RWPE2 (cell line): ENCODE measurements around the gene LPCAT4.

Experiments used
- ATAC-seq: fragments of 200-7000 bp; cut with Tn5 transposase; 3 replicates; pipeline ENCODE4 v1.9.1; 2021; ENCODE audit warnings: low read depth
- DNase-seq: peaks from one replicate; pipeline ENCODE4 v3.0.0-alpha.2; 2020; ENCODE audit warnings: low spot score
- H3K27ac ChIP-seq: fragments of 450-650 bp; 2 replicates; pipeline ENCODE4 v1.5.1; 2017; ENCODE audit warnings: mild to moderate bottlenecking; ENCODE audit not compliant: poor library complexity, severe bottlenecking
- H3K27me3 ChIP-seq: fragments of 250-450 bp; sonication (Bioruptor Pico); 2 replicates; pipeline ENCODE4 v1.5.1; 2021; ENCODE audit warnings: mild to moderate bottlenecking, moderate library complexity; ENCODE audit not compliant: insufficient read depth, poor library complexity, severe bottlenecking
- H3K36me3 ChIP-seq: fragments of 250-450 bp; sonication (Bioruptor Pico); 2 replicates; pipeline ENCODE4 v1.5.1; 2020; ENCODE audit warnings: low read depth, mild to moderate bottlenecking, moderate library complexity
- H3K4me1 ChIP-seq: fragments of 250-450 bp; sonication (Bioruptor Pico); 2 replicates; pipeline ENCODE4 v1.5.1; 2021; ENCODE audit warnings: mild to moderate bottlenecking, moderate library complexity; ENCODE audit not compliant: insufficient read depth, poor library complexity, severe bottlenecking
- H3K4me3 ChIP-seq: fragments of 250-450 bp; sonication (Bioruptor Pico); 2 replicates; pipeline ENCODE4 v1.5.1; 2021; ENCODE audit warnings: mild to moderate bottlenecking, moderate library complexity; ENCODE audit not compliant: severe bottlenecking
- H3K9me3 ChIP-seq: fragments of 250-450 bp; sonication (Bioruptor Pico); 2 replicates; pipeline ENCODE4 v1.5.1; 2021; ENCODE audit warnings: mild to moderate bottlenecking, moderate library complexity; ENCODE audit not compliant: severe bottlenecking
- TF ChIP-seq, protein P1 (sequence below): fragments of 450-650 bp; IDR thresholded peaks from one replicate; pipeline ENCODE4 v1.5.1; 2017; ENCODE audit warnings: mild to moderate bottlenecking, moderate library complexity; ENCODE audit not compliant: poor library complexity, severe bottlenecking

Gene LPCAT4

DNA sequence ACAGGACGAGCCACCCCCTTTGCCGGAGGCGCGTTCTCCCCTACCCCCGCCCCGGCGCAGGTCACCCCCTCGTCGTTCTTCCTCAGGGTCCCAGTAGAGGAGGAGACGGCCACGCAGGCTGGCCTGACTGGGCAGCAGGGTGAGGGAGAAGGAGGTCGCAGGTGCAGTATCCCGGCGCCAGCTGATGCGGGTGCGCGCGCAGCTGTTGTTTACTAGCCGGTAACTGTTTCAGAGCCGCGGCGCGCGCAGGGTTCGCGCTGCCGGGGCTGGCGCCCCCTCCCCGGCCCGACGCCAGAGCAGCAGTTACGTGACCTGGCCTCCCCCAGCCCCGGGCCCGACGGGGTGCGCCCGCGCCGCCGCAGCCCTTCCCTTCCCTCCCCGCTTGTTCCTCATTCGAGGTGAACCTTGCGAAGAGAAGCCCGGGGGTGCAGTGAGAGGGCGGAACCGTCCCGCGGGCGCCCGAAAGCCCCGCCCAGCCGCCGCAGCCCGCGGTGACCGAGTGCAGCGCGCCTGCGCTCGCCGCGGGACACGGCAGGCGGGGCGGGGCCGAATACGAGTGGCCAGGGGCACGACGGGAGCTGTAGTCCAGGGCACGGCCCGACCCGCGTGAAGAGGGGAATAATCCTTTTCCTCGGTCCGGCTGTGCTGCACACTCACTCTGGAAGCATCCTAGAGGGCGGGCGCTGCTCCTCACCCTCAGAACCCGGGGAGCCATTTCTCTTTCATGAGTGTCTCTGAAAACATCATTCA lies 29.3 kb downstream of the LPCAT4 start, which contains the start of gene SLC12A6:
Gene SLC12A6 (minus strand): TSS at position 225 of the 750 bp plus-strand sequence. CDS start 1,101 bp downstream, outside the sequence.
- Histone ChIP-seq H3K27ac (peak within 1 kb of the TSS; percentile 10), H3K27me3 (no peaks in the 10 kb centered on the region), H3K4me3 (peak within 1 kb of the TSS; percentile 79), H3K4me1 (peaks cover 26% of the 10 kb centered on the region), H3K9me3 (no peaks in the 10 kb centered on the region), H3K36me3 (peaks cover 39% of the 10 kb centered on the region)
- TF ChIP-seq, protein P1, sequence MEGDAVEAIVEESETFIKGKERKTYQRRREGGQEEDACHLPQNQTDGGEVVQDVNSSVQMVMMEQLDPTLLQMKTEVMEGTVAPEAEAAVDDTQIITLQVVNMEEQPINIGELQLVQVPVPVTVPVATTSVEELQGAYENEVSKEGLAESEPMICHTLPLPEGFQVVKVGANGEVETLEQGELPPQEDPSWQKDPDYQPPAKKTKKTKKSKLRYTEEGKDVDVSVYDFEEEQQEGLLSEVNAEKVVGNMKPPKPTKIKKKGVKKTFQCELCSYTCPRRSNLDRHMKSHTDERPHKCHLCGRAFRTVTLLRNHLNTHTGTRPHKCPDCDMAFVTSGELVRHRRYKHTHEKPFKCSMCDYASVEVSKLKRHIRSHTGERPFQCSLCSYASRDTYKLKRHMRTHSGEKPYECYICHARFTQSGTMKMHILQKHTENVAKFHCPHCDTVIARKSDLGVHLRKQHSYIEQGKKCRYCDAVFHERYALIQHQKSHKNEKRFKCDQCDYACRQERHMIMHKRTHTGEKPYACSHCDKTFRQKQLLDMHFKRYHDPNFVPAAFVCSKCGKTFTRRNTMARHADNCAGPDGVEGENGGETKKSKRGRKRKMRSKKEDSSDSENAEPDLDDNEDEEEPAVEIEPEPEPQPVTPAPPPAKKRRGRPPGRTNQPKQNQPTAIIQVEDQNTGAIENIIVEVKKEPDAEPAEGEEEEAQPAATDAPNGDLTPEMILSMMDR: peak; percentile 1
- ATAC-seq (peak; percentile 94), DNase-seq (peak; percentile 98)

DNA sequence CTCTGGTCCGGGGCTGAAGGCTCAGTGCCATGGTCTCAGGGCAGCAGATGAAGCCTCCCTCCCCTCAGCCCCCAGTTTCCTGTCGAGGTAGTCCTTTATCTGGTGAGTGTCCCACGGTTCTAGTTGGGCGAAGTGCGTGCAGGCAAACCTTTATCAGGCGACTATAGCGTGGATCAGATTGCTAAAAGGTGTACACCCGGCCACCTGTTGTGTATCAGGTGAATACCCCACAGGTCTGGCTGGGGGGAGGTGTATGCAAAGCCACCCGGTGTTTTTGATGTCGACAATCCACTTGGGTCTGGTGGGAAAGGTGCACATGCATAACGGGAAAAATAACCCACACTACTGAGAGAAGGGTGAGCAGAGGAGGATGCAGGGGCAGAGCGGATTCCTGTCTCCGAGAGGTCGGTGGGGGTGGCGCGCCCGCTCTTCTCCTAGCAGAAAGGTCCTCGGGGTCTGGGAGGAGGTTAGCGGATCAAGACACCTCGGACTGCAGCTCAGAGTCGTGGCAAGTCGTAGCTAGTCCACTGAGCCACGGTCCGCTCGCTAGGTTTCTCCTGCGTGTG lies 29.9 kb downstream of the LPCAT4 start:
- peaks cover 39% of the 10 kb centered on the region for H3K36me3 ChIP-seq
- H3K27me3 ChIP-seq: no peaks in the 10 kb centered on the region
- TF ChIP-seq, protein P1: no peak
- H3K27ac ChIP-seq: peak overlapping the region; percentile 10
- H3K4me3 ChIP-seq: peak overlapping the region; percentile 79
- DNase-seq: no peak
- peak; percentile 8 for ATAC-seq
- no peaks in the 10 kb centered on the region for H3K9me3 ChIP-seq
- H3K4me1 ChIP-seq: peaks cover 26% of the 10 kb centered on the region

DNA sequence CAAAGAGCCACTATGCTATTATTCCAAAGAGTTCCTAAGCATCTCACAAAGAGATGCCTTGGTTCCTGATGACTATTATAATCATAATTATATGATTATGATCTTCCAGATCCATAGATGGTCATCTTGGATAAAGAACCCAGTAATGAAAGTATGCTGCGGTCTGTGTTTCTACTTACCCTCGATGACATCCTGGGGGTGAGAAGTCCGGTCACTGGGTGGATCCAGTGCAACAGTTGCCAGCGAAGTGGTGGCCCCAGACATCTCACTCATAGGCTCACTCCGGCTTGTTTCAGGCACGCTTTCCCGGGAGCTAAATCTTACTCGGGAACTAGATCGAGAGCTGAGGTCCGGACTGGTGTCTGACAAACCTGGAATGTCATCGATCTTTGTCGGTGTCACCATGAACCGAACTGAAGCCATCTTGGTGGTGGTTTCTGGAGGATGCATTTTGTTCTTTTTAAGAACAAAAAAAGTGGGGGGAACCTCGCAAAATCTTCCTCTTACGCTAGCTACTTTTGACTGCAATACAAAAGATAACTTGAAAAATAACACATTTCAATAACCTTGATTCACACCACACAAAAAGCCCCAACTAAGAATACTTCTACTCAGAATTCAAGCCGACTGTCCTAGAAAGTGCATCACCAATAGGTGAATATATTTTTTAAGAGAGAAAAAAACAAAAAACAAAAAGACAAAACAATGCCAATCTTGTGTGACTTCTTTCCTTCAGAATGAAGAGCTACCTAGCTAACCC lies 30.6 kb downstream of the LPCAT4 start:
- Histone ChIP-seq H3K4me3 (no peak overlapping the region), H3K9me3 (no peaks in the 10 kb centered on the region), H3K36me3 (peaks cover 32% of the 10 kb centered on the region), H3K4me1 (peaks cover 20% of the 10 kb centered on the region), H3K27ac (no peak overlapping the region), H3K27me3 (no peaks in the 10 kb centered on the region)
- TF ChIP-seq, protein P1: no peak
- DNase-seq: no peak
- no peak for ATAC-seq

DNA sequence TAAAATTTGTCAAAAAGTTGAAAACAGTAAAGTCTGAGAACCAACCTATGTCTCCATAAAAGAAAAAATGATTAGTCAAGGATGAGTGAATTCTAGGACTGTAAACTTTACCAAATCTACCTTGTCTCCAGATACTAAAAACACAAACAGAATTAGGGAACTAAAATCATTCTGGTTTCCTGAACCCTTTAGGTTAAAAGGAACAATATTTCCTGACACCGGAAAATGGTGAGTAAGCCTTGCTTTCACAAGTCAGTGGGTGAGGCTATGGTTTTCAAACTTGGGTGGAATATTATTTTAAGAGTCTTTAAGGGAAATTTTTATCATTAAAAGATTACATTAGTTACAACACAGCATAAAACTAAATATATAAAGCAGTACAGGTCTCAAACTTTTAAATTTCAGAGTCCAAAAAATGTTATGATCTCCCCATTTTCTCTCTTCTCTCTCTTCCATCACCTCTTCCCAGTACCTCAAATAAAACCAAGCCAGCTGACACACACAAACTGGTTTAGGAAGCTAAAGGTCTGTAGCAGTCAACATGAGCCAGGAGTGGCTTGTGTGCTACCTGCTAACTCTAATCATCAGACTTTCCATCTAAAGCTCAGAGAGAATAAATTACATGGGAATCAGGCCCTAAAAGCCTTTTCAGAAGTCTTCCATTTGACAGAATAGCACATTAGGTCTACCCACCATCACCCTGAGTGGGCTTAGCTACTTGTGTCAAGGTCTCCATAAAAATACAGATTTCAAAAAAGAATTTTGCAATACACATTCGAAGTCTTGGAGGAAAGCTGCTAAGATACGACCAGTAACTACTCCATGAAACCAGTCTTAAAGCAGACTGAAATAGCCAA lies 31.6 kb downstream of the LPCAT4 start:
- H3K36me3 ChIP-seq: peaks cover 22% of the 10 kb centered on the region
- DNase-seq (no peak), ATAC-seq (no peak)
- H3K27ac ChIP-seq: peak overlapping the region; percentile 27
- no peaks in the 10 kb centered on the region for H3K9me3 ChIP-seq
- H3K4me1 ChIP-seq: peaks cover 18% of the 10 kb centered on the region
- no peak overlapping the region for H3K4me3 ChIP-seq
- TF ChIP-seq, protein P1: no peak
- H3K27me3 ChIP-seq: no peaks in the 10 kb centered on the region
